AG09309 (cell line): ENCODE data around the gene IGF2R.
"Not testable (repeated sequence)": the region's sequence is repeated elsewhere in the genome, so short reads cannot be mapped to it uniquely, and the experiment has no call there.

Source experiments
- DNase-seq: peaks from one replicate; pipeline ENCODE4 v3.0.0-alpha.2; 2010; ENCODE audit warnings: low read depth
- H3K4me3 ChIP-seq: 2 replicates; pipeline ENCODE4 v1.5.1; 2011; ENCODE audit warnings: mild to moderate bottlenecking, low read depth, low read length, moderate library complexity; ENCODE audit not compliant: control insufficient read depth
- TF ChIP-seq, protein P1 (sequence below): IDR thresholded peaks from 2 replicates; pipeline ENCODE4 v1.5.1; 2011; ENCODE audit warnings: mild to moderate bottlenecking, low read depth, low read length, inconsistent platforms; ENCODE audit not compliant: insufficient read depth, control insufficient read depth; ENCODE audit errors: missing control alignments

Gene IGF2R

DNA sequence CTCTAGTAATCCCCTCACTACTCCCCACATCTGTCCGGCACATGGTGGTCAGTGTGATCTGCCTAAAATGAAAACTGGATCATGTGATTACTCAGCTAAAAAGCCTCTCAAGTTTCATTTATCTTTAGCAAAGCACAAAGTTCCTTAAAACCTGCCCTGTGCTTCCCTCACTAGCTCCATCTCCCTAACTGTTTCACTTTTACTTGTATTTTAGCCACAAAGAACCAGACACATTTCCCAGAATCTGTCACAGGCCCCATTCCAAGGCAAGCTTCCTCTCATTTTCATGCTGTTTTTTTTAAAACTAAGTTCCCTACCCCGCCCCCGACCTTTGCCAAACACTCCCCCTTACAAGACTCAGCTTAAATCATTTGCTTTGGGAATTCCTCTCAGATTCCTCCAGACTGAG, 8.9 kb upstream of the IGF2R start:
- DNase-seq: no peak
- TF ChIP-seq, protein P1, sequence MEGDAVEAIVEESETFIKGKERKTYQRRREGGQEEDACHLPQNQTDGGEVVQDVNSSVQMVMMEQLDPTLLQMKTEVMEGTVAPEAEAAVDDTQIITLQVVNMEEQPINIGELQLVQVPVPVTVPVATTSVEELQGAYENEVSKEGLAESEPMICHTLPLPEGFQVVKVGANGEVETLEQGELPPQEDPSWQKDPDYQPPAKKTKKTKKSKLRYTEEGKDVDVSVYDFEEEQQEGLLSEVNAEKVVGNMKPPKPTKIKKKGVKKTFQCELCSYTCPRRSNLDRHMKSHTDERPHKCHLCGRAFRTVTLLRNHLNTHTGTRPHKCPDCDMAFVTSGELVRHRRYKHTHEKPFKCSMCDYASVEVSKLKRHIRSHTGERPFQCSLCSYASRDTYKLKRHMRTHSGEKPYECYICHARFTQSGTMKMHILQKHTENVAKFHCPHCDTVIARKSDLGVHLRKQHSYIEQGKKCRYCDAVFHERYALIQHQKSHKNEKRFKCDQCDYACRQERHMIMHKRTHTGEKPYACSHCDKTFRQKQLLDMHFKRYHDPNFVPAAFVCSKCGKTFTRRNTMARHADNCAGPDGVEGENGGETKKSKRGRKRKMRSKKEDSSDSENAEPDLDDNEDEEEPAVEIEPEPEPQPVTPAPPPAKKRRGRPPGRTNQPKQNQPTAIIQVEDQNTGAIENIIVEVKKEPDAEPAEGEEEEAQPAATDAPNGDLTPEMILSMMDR: no peak
- no peak overlapping the region for H3K4me3 ChIP-seq

DNA sequence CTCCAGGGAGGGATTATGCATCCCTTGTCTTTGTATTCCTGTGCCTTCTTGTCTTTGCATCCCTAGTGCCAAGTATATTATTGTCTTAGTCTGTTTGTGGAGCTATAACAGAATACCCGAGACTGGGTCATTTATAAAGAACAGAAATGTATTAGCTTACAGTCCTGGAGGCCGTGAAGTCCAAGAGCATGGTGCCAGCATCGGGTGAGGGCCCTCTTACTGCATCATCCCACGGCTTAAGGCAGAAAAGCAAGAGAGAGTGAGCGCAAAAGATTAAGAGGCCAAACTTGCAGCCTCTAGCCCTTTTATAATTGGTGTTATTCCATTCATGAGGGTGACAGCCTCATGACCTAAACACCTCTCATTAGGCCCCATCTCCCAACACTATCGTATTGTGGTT, 8.4 kb upstream of the IGF2R start:
- DNase-seq: no peak
- TF ChIP-seq, protein P1: no peak
- H3K4me3 ChIP-seq: no peak overlapping the region

DNA sequence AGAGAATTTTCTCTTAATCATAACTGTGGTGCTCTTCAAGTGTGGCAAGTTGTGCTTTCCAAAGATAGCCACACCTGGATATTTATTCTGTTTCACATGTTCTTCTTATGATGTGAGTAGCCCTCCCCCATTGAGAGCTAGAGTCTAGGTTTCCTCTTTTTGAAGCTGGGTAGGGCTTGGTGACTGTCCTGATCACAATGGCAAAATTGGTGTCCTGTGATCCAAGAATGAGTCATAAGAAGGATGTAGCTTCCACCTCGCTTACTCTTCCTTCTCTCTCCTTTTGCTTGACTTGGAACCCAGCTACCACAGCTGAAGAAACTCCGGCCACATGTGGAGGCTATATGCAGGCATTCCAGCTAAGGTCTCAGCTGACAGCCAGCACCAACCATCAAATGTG, 7.4 kb upstream of the IGF2R start:
- TF ChIP-seq, protein P1: no peak
- no peak for DNase-seq
- no peak overlapping the region for H3K4me3 ChIP-seq

DNA sequence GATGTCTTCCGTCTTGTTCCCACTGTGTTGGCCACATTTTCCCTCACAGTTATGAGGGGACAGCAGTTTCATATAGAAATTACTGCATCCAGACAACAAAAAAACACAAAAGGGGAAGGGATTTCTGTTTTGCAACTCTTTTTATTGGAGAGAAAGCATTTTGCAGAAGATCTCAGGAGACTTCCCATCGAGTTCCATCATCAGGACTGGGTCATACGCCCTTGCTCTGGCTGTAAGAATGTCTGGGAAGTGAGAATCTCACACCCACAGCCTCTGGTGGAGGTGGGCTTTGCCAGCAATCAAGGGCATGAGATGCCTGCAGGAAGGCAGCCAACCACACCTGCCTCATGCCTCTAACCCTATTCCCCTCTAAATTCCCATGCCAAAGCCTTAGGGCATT, 5.8 kb upstream of the IGF2R start:
- no peak for DNase-seq
- TF ChIP-seq, protein P1: no peak
- no peak overlapping the region for H3K4me3 ChIP-seq

DNA sequence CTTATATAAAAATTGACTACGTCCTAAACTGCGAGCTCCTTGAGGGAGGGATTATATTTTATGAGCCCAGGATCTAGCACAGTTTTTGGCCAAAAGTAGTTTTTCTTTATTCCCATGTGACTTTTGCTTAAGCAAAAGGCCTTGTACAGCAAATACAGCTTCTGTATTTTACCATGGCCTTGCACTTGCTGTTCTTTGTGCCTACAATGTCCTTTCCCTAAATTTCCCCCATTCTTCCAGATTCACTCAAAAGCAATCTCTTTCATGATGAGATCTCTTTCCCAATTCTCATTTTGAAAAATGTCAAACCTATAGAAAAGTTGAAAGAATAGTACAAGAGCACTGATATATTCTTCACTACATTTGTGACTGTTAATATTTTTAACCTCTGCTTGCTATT, 4.8 kb upstream of the IGF2R start:
- H3K4me3 ChIP-seq: no peak overlapping the region
- TF ChIP-seq, protein P1: no peak
- no peak for DNase-seq

DNA sequence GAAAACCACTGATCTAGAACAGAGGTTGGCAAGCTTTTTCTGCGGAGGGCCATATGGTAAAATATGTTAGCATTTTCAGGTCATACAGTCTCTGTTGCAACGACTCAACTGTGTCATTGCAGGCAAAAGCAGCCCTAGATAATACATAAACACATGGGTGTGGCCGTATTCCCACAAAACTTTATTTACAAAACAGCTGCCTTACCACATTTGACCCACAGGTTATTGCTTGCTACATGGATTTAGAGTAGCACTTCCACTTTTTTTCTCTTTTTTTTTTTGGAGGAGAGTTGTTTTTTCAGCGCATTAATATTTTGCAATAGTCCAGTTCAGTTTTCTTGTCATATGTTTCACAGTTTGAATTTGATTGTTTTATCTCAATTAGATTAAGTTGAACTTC, 2.5 kb upstream of the IGF2R start:
- H3K4me3 ChIP-seq: no peak overlapping the region
- no peak for DNase-seq
- TF ChIP-seq, protein P1: no peak

DNA sequence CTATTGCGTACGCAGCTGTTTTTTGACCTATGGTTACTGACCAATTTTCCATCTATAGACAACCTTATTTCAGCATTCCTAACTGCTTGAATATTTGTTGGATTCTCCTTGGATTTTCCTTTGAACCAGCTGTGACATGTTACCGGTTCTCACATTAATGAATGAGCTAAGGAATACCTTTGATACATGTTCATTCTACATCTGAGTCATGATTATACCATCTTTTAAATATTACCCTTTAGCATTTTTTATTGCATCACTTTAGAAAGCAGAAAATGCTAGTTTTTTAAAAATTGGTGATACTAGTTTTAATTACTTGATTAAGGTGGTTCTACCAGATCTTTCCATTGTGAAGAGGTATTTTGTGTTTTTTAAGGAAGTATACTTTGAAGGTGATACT, 1.9 kb upstream of the IGF2R start:
- TF ChIP-seq, protein P1: no peak
- no peak overlapping the region for H3K4me3 ChIP-seq
- no peak for DNase-seq

DNA sequence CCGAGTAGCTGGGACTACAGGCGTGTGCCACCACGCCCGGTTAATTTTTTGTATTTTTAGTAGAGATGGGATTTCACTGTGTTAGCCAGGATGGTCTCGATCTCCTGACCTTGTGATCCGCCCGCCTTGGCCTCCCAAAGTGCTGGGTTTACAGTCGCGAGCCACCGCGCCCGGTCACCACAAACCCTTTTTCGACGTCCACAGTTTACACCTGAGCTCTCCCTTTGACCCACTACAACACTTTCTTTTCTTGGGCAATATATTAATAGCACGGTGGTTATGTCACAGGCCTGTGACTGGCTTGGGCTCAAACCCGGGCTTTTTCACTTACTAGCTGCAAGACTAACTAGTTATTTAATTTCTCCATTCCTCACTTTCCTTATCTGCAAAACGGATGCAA, 1.3 kb upstream of the IGF2R start:
- not testable (repeated sequence) for H3K4me3 ChIP-seq, DNase-seq
